Thoracic aorta (tissue), 2 donors: ENCODE results near the gene SAMSN1. TPM values are rescaled to one million over a fixed set of nuclear protein-coding genes. Genes with fewer than 3 reads are reported as not detected.

Source experiments
- ATAC-seq: fragments of 150-250 bp; one replicate; pipeline ENCODE4 v1.8.0; 2017; ENCODE audit warnings: low read depth; ENCODE audit not compliant: insufficient number of reproducible peaks, low FRiP score
- DNase-seq: peaks from one replicate; pipeline ENCODE4 v3.0.0-alpha.2; 2020; ENCODE audit warnings: low spot score
- H3K27ac ChIP-seq, 2 donors: fragments of 200-600 bp; sonication (generic); 1 replicate in 1 of 2; 2 replicates in 1 of 2; pipeline ENCODE4 v1.5.1; 2016; ENCODE audit warnings: mild to moderate bottlenecking in 2 of 2, moderate library complexity in 2 of 2
- H3K27me3 ChIP-seq: fragments of 200-600 bp; sonication (generic); replicated peaks from 2 replicates; pipeline ENCODE4 v1.6.0; 2016; ENCODE audit warnings: mild to moderate bottlenecking; ENCODE audit not compliant: insufficient read depth
- H3K36me3 ChIP-seq: fragments of 200-600 bp; sonication (generic); one replicate; pipeline ENCODE4 v1.5.1; 2016
- H3K4me1 ChIP-seq, 2 donors: fragments of 200-600 bp; sonication (generic); 1 replicate in 1 of 2; 2 replicates in 1 of 2; pipeline versions ENCODE4 v1.5.1 to v1.6.0; 2016; ENCODE audit warnings: low read depth in 2 of 2, mild to moderate bottlenecking in 1 of 2; ENCODE audit not compliant: control insufficient read depth in 1 of 2
- H3K4me3 ChIP-seq: fragments of 200-600 bp; sonication (generic); 2 replicates; pipeline ENCODE4 v1.5.1; 2016; ENCODE audit warnings: mild to moderate bottlenecking
- H3K9me3 ChIP-seq: fragments of 200-600 bp; sonication (generic); 2 replicates; pipeline ENCODE4 v1.5.1; 2016
- total RNA-seq, 2 donors: library from RNA; depleted of rRNA; stranded (reverse); fragments of >200 nt; gene quantifications; one replicate each; pipeline versions ENCODE4 v1.1.0 to v1.2.3, GENCODE V29; 2016
- TF ChIP-seq, protein P1 (sequence below): fragments of 200-600 bp; sonication (generic); IDR thresholded peaks from one replicate; pipeline ENCODE4 v1.5.1; 2019; ENCODE audit warnings: antibody characterized with exemption

Gene SAMSN1
- total RNA-seq, 2 donors from 2014 or later = 6.6 to 20.5 TPM

DNA sequence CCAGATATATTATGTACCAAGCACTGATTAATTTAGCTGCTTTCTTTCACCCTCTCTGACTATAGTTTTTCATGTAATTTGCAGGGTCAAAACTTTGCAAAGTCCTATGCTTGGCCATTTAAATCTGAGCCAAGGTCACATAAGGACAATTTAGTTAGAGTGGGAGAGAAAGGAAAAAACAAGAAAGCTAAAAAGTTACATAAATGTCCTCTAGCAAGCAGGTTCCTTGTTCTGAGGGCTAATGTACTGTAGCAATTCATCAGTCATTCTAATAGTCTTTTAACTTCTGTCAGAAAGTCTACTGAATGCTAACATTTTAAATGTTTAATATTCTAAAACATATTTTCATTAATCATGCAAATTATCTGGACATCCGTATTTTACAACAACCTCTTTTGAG lies 68.3 kb downstream of the SAMSN1 start:
- Histone ChIP-seq H3K27me3 (no peaks in the 10 kb centered on the region), H3K4me3 (no peak overlapping the region), H3K4me1 (no peaks in the 10 kb centered on the region), H3K27ac (no peak overlapping the region), H3K36me3 (no peaks in the 10 kb centered on the region), H3K9me3 (no peaks in the 10 kb centered on the region)
- TF ChIP-seq, protein P1, sequence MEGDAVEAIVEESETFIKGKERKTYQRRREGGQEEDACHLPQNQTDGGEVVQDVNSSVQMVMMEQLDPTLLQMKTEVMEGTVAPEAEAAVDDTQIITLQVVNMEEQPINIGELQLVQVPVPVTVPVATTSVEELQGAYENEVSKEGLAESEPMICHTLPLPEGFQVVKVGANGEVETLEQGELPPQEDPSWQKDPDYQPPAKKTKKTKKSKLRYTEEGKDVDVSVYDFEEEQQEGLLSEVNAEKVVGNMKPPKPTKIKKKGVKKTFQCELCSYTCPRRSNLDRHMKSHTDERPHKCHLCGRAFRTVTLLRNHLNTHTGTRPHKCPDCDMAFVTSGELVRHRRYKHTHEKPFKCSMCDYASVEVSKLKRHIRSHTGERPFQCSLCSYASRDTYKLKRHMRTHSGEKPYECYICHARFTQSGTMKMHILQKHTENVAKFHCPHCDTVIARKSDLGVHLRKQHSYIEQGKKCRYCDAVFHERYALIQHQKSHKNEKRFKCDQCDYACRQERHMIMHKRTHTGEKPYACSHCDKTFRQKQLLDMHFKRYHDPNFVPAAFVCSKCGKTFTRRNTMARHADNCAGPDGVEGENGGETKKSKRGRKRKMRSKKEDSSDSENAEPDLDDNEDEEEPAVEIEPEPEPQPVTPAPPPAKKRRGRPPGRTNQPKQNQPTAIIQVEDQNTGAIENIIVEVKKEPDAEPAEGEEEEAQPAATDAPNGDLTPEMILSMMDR = no peak
- no peak for ATAC-seq
- DNase-seq = no peak

DNA sequence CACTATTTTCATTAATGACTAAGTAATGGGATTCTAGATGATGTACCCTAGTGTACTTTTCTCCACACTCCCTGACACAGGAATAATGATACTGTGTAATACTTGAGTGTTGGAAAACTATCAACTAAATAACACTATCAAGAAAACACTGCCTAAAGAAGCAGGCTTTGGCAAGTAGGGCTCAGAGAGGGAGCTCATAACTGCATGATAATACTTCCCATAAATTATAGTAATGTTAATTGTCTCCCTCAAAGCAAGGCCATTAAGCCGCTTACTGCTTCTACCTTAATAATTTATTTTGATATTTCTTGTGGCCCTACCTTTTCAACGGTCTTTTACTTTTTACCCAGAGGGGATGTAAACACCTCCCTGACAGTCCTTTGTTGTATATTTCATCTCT lies 69.0 kb downstream of the SAMSN1 start:
- H3K9me3 ChIP-seq = no peaks in the 10 kb centered on the region
- H3K27me3 ChIP-seq = no peaks in the 10 kb centered on the region
- H3K27ac ChIP-seq = no peak overlapping the region
- no peak overlapping the region for H3K4me3 ChIP-seq
- no peaks in the 10 kb centered on the region for H3K36me3 ChIP-seq
- ATAC-seq (no peak), DNase-seq (no peak)
- TF ChIP-seq, protein P1 = no peak
- no peaks in the 10 kb centered on the region for H3K4me1 ChIP-seq

DNA sequence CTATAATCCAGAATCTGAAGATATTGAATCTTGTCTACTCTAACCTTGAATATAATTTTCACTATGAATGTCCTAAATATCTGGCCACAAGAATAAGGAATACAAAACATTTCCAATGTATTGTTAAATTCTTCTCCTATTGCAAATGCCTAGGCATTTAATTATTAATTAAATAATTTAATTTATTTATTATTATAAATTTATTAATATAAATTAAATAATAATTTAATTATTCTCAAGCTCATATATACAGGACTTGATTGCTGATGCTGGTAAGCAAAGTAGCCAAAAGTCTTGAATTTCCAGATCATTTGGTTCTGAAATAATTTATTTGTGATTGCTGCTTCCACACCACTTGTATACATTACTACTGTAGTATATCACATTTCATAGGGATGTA lies 71.1 kb downstream of the SAMSN1 start:
- Histone ChIP-seq H3K4me1 (no peaks in the 10 kb centered on the region), H3K4me3 (no peak overlapping the region), H3K36me3 (no peaks in the 10 kb centered on the region), H3K27me3 (no peaks in the 10 kb centered on the region), H3K9me3 (no peaks in the 10 kb centered on the region), H3K27ac (no peak overlapping the region)
- ATAC-seq (no peak), DNase-seq (no peak)
- TF ChIP-seq, protein P1 = no peak

DNA sequence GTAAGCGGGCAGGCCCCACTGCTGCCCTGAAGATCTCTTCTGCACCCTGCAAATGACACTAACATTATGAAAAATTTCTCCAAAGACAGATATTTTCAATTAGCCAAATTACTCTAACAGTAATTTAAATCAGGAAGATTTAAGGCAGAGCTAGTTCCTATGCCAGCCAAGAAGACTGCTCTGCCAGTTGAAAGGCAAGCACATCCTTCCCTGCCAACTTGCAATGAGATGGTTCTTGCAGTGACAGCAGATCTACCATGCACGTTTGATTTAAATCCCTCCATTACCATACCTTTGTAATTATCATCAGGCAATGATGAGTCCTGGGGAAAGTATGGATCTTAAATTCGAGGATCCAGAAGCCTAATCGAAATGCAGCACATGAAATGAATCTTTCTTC lies 76.5 kb downstream of the SAMSN1 start:
- no peaks in the 10 kb centered on the region for H3K27me3 ChIP-seq
- ATAC-seq (no peak), DNase-seq (no peak)
- H3K36me3 ChIP-seq = no peaks in the 10 kb centered on the region
- H3K4me1 ChIP-seq = no peaks in the 10 kb centered on the region
- TF ChIP-seq, protein P1 = no peak
- no peaks in the 10 kb centered on the region for H3K9me3 ChIP-seq
- no peak overlapping the region for H3K4me3 ChIP-seq
- H3K27ac ChIP-seq = no peak overlapping the region

DNA sequence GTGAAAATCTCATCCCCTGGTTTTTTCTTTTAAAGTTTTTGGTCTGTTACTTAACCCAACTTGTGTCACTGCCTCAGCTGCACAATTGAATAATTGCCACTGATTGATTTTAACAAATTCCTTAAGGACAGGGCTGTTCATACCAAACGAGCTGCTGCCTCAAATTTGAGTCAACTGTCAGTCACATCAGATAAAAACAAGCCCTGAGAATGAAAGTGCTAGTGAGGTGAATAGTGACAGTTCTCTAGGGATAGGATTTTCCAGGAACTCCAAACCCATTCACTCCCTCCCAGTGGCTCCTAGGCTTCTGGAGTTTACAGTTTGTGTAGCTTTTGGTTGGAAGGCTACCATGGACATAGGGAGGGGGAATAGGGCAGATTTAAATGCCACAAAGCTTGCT lies 79.4 kb downstream of the SAMSN1 start:
- no peak overlapping the region for H3K4me3 ChIP-seq
- no peaks in the 10 kb centered on the region for H3K27me3 ChIP-seq
- TF ChIP-seq, protein P1 = no peak
- ATAC-seq (no peak), DNase-seq (no peak)
- H3K4me1 ChIP-seq = no peaks in the 10 kb centered on the region
- no peaks in the 10 kb centered on the region for H3K9me3 ChIP-seq
- no peaks in the 10 kb centered on the region for H3K36me3 ChIP-seq
- no peak overlapping the region for H3K27ac ChIP-seq
